ENCODE results near the gene AK4. TPM values are rescaled to one million over a fixed set of nuclear protein-coding genes. Genes with fewer than 3 reads are reported as not detected.

The AK4 gene
- total and polyA plus RNA-seq, 10 donors, result 0.46 to 15.1 (median 4.3) TPM

DNA sequence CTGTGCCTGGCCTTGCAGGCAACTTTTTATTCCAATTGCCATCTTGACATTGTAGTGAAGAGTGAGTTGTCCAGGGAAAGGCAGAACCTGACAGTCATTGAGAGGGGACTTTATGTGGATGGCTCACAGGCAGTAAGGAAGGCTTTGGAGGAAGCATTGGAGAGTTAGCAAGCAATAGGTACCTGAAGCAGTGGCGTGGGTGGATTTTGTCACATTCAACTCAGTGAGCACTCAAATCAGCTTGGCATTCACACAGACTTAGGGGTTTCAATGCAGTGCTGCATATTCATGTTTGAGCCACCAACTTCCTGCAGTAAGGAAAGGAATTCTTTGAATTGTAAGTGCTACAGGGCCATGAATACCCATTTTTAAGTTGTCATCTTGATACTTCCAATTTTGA is 69.0 kb downstream of the AK4 start:
- TF ChIP-seq POLR2AphosphoS5 (IDR thresholded peaks at IDR 0.05) (no peak), POLR2A (IDR thresholded peaks at IDR 0.05) (no peak)
- TF ChIP-seq, protein P1, sequence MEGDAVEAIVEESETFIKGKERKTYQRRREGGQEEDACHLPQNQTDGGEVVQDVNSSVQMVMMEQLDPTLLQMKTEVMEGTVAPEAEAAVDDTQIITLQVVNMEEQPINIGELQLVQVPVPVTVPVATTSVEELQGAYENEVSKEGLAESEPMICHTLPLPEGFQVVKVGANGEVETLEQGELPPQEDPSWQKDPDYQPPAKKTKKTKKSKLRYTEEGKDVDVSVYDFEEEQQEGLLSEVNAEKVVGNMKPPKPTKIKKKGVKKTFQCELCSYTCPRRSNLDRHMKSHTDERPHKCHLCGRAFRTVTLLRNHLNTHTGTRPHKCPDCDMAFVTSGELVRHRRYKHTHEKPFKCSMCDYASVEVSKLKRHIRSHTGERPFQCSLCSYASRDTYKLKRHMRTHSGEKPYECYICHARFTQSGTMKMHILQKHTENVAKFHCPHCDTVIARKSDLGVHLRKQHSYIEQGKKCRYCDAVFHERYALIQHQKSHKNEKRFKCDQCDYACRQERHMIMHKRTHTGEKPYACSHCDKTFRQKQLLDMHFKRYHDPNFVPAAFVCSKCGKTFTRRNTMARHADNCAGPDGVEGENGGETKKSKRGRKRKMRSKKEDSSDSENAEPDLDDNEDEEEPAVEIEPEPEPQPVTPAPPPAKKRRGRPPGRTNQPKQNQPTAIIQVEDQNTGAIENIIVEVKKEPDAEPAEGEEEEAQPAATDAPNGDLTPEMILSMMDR (IDR thresholded peaks at IDR 0.05 in 8 of 11, conservative IDR thresholded peaks at IDR 0.05 in 3 of 11), result no peak
- intact Hi-C loops (cut with DNase I; ENCODE audit: low total_unique reads), result loop anchor here (5.0 kb wide), 1 partner anchor 470 kb away; no protein-coding TSS in a partner anchor
- H3K4me1 ChIP-seq, result peaks cover 0 to 7% (median 0%) of the 10 kb centered on the region in 6 donors
- H3K9me3 ChIP-seq, result no peaks in the 10 kb centered on the region
- no peaks in the 10 kb centered on the region for H3K27me3 ChIP-seq (replicated peaks in 1 of 7)
- no peak overlapping the region for H3K27ac ChIP-seq
- 58 to 96% (median 94%) methylated on average over 1 of the region's 1 CpG for WGBS, 5 donors
- H3K4me3 ChIP-seq, result no peak overlapping the region
- no peak for DNase-seq
- no peaks in the 10 kb centered on the region for H3K36me3 ChIP-seq

DNA sequence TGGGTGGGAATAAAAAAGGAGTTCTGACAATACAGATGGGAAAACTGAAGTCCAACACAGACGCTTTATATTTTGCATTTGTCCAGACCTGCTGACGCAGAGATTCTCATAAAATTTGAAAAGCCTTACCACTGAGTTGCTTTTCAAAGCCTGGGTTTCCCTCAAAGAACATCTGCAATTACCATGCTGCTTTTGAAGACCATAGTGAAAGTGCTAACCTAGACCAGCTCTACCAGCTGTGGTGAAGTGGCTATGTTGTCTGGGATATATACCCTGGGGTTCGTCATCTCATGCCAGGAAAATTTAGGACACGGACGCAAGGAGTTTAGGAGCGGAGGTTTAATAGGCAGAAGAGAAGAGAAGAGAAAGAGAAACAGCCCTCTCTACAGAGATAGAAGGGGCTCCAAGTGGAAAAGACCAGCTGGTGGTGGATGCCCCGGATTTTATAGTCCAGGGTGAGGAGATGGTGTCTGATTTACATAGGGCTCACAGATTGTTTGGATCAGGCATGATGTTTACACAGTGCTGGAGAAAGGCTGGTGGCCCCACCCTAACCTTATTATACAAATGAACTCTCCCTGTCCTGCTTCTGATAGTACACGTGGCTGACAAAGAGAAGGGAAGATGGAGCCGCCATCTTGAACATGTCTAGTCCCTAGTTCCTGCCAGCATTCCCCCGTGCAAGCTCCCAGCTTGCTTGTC is 73.8 kb downstream of the AK4 start:
- H3K9me3 ChIP-seq, result no peaks in the 10 kb centered on the region
- TF ChIP-seq, protein P1 (IDR thresholded peaks at IDR 0.05 in 8 of 11, conservative IDR thresholded peaks at IDR 0.05 in 3 of 11), result no peak
- TF ChIP-seq POLR2AphosphoS5 (IDR thresholded peaks at IDR 0.05), result no peak
- TF ChIP-seq POLR2A (IDR thresholded peaks at IDR 0.05), result no peak
- intact Hi-C loops (cut with DNase I; ENCODE audit: low total_unique reads), result no loop called here
- H3K27ac ChIP-seq, result no peak overlapping the region
- no peaks in the 10 kb centered on the region for H3K27me3 ChIP-seq (replicated peaks in 1 of 7)
- 84 to 92% (median 88%) methylated on average over 10 of the region's 10 CpGs for WGBS, 5 donors
- no peaks in the 10 kb centered on the region for H3K4me1 ChIP-seq
- no peak overlapping the region for H3K4me3 ChIP-seq
- H3K36me3 ChIP-seq, result no peaks in the 10 kb centered on the region
- DNase-seq, result no peak

DNA sequence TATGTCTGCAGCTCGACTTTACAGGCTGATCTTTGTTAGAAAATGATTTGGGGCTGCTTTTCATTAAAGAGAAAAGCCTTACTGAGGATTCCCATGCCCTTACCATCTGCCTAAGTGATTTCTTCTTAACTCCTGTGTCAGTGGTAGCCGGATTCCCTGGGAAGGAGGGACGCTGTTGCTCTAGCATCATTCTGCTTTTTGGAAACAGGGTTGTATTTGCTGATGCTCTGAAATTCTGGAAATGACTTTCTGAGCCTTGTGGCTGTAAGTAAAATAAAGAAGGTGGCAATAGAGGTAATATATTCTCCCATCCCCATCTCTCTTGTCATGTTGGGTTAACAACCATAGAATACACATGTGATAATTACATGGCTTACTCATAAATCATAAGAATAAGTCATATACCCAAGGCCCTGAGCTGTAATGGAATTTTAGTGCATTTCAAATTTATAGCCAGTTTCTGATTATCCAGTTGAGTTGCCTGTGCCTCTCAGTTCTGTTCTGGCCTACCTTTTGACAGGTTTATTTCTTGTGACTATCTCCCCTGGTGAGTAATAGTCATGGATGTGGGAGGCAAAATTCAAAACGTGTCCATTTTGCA is 74.4 kb downstream of the AK4 start:
- Histone ChIP-seq H3K27ac (no peak overlapping the region), H3K27me3 (replicated peaks in 1 of 7) (no peaks in the 10 kb centered on the region), H3K4me3 (no peak overlapping the region), H3K4me1 (no peaks in the 10 kb centered on the region), H3K9me3 (no peaks in the 10 kb centered on the region), H3K36me3 (no peaks in the 10 kb centered on the region)
- TF ChIP-seq POLR2AphosphoS5 (IDR thresholded peaks at IDR 0.05) (no peak), POLR2A (IDR thresholded peaks at IDR 0.05) (no peak)
- TF ChIP-seq, protein P1 (IDR thresholded peaks at IDR 0.05 in 8 of 11, conservative IDR thresholded peaks at IDR 0.05 in 3 of 11), result no peak
- DNase-seq, result no peak
- intact Hi-C loops (cut with DNase I; ENCODE audit: low total_unique reads), result no loop called here
- WGBS, 5 donors, result 75 to 86% (median 81%) methylated on average over 4 of the region's 4 CpGs

DNA sequence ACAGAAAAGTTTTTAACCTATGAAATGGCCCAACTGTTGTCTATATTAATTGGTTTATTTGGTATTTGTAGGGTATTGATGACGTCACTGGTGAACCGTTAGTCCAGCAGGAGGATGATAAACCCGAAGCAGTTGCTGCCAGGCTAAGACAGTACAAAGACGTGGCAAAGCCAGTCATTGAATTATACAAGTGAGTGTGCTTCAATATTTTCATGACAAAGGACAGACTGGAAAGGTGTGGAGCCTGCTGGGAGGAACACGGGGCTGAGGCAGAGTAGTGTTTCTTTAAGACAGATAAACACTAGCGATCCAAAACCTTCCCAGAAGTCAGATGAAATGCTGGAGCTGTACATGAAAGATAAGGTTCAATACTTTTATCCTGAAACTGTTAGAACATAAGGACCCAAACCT is 76.7 kb downstream of the AK4 start:
- intact Hi-C loops (cut with DNase I; ENCODE audit: low total_unique reads), result no loop called here
- Histone ChIP-seq H3K4me3 (no peak overlapping the region), H3K27ac (no peak overlapping the region), H3K4me1 (no peaks in the 10 kb centered on the region), H3K27me3 (replicated peaks in 1 of 7) (no peaks in the 10 kb centered on the region), H3K9me3 (no peaks in the 10 kb centered on the region), H3K36me3 (no peaks in the 10 kb centered on the region)
- 77 to 86% (median 80%) methylated on average over 6 of the region's 6 CpGs for WGBS, 5 donors
- TF ChIP-seq POLR2AphosphoS5 (IDR thresholded peaks at IDR 0.05), result no peak
- TF ChIP-seq, protein P1 (IDR thresholded peaks at IDR 0.05 in 8 of 11, conservative IDR thresholded peaks at IDR 0.05 in 3 of 11), result no peak
- TF ChIP-seq POLR2A (IDR thresholded peaks at IDR 0.05), result no peak
- no peak for DNase-seq

Data from spleen (tissue), 11 donors.